Mesenchymal stem cell (in vitro differentiated cells and primary cell): Measurements from ENCODE around the gene C2orf72.
"Not testable (repeated sequence)": the region's sequence is repeated elsewhere in the genome, so short reads cannot be mapped to it uniquely, and the experiment has no call there.

Experiments
- DNase-seq: peaks from one replicate; pipeline ENCODE4 v3.0.0-alpha.2; 2013
- H2AFZ ChIP-seq: one replicate; pipeline ENCODE4 v1.6.1; 2013; ENCODE audit warnings: low read depth, mild to moderate bottlenecking, control low read depth, inconsistent platforms, low read length, moderate library complexity
- H2AK5ac ChIP-seq: 2 replicates; pipeline ENCODE4 v1.6.1; 2013; ENCODE audit warnings: low read length, moderate library complexity, mild to moderate bottlenecking, inconsistent platforms; ENCODE audit not compliant: severe bottlenecking
- H2BK120ac ChIP-seq: one replicate; pipeline ENCODE4 v1.6.1; 2013; ENCODE audit warnings: low read depth, mild to moderate bottlenecking, inconsistent platforms, low read length, moderate library complexity
- H2BK12ac ChIP-seq, 2 experiments: one replicate each; pipeline ENCODE4 v1.6.1; 2013; ENCODE audit warnings: inconsistent platforms in 2 of 2, low read length in 2 of 2, mild to moderate bottlenecking in 2 of 2, moderate library complexity in 2 of 2, control low read depth in 1 of 2
- H2BK15ac ChIP-seq: one replicate; pipeline ENCODE4 v1.6.1; 2013; ENCODE audit warnings: mild to moderate bottlenecking, low read depth, inconsistent platforms; ENCODE audit not compliant: poor library complexity, severe bottlenecking
- H2BK5ac ChIP-seq: 2 replicates; pipeline ENCODE4 v1.6.1; 2013; ENCODE audit warnings: low read depth, mild to moderate bottlenecking, low read length, control low read depth, inconsistent platforms; ENCODE audit not compliant: poor library complexity, severe bottlenecking
- H3K14ac ChIP-seq, 2 experiments: one replicate each; pipeline ENCODE4 v1.6.1; 2013; ENCODE audit warnings: inconsistent platforms in 2 of 2, low read length in 2 of 2, control low read depth in 1 of 2, mild to moderate bottlenecking in 1 of 2, moderate library complexity in 1 of 2
- H3K18ac ChIP-seq, 2 experiments: one replicate each; pipeline ENCODE4 v1.6.1; 2013; ENCODE audit warnings: inconsistent platforms in 2 of 2, low read length in 2 of 2, control low read depth in 1 of 2, low read depth in 1 of 2, mild to moderate bottlenecking in 1 of 2
- H3K23ac ChIP-seq, 2 experiments: one replicate each; pipeline ENCODE4 v1.6.1; 2013; ENCODE audit warnings: inconsistent platforms in 2 of 2, low read length in 2 of 2, mild to moderate bottlenecking in 2 of 2, moderate library complexity in 2 of 2, control low read depth in 1 of 2
- H3K27ac ChIP-seq: 2 replicates; pipeline ENCODE4 v1.5.1; 2013; ENCODE audit warnings: mild to moderate bottlenecking, moderate library complexity, low read length, control low read depth, inconsistent platforms; ENCODE audit not compliant: poor library complexity, severe bottlenecking
- H3K27me3 ChIP-seq, 2 experiments: 2 replicates each; pipeline versions ENCODE4 v1.6.1 to v1.7.0; 2013; ENCODE audit warnings: low read length in 2 of 2, mild to moderate bottlenecking in 2 of 2, moderate library complexity in 2 of 2, control low read depth in 1 of 2, inconsistent platforms in 1 of 2; ENCODE audit not compliant: control insufficient read depth in 1 of 2, insufficient read depth in 1 of 2
- H3K36me3 ChIP-seq, 2 experiments: 2 replicates each; pipeline versions ENCODE4 v1.6.1 to v1.7.0; 2013; ENCODE audit warnings: low read length in 2 of 2, control low read depth in 1 of 2, inconsistent platforms in 1 of 2, low read depth in 1 of 2, mild to moderate bottlenecking in 1 of 2; ENCODE audit not compliant: insufficient read depth in 2 of 2, control insufficient read depth in 1 of 2
- H3K4ac ChIP-seq, 2 experiments: one replicate each; pipeline ENCODE4 v1.6.1; 2013; ENCODE audit warnings: inconsistent platforms in 2 of 2, low read length in 2 of 2, mild to moderate bottlenecking in 2 of 2, moderate library complexity in 2 of 2, control low read depth in 1 of 2, low read depth in 1 of 2
- H3K4me1 ChIP-seq: 2 replicates; pipeline ENCODE4 v1.6.1; 2013; ENCODE audit warnings: low read depth, low read length, control low read depth; ENCODE audit not compliant: control insufficient read depth, insufficient read depth
- H3K4me2 ChIP-seq: 2 replicates; pipeline ENCODE4 v1.6.1; 2013; ENCODE audit warnings: low read length, mild to moderate bottlenecking, inconsistent platforms; ENCODE audit not compliant: poor library complexity, severe bottlenecking
- H3K4me3 ChIP-seq, 2 experiments: 2 replicates each; pipeline versions ENCODE4 v1.5.1 to v1.7.0; 2013; ENCODE audit warnings: low read length in 2 of 2, mild to moderate bottlenecking in 2 of 2, control low read depth in 1 of 2, low read depth in 1 of 2; ENCODE audit not compliant: insufficient read depth in 1 of 2
- H3K79me1 ChIP-seq: replicated peaks from 2 replicates; pipeline ENCODE4 v1.6.1; 2013; ENCODE audit warnings: mild to moderate bottlenecking, control low read depth, low read length, inconsistent platforms; ENCODE audit not compliant: poor library complexity, severe bottlenecking
- H3K9ac ChIP-seq: 2 replicates; pipeline ENCODE4 v1.7.0; 2013; ENCODE audit warnings: mild to moderate bottlenecking, low read length, moderate library complexity
- H3K9me3 ChIP-seq: 2 replicates; pipeline ENCODE4 v1.7.0; 2013; ENCODE audit warnings: mild to moderate bottlenecking, low read length; ENCODE audit not compliant: control insufficient read depth
- H4K8ac ChIP-seq: one replicate; pipeline ENCODE4 v1.6.1; 2013; ENCODE audit warnings: inconsistent platforms, mild to moderate bottlenecking, low read length, moderate library complexity
- H4K91ac ChIP-seq: one replicate; pipeline ENCODE4 v1.6.1; 2013; ENCODE audit warnings: mild to moderate bottlenecking, low read length, inconsistent platforms
- WGBS: methylation state at CpG from one replicate; pipeline ENCODE4 v1.1.7; 2013; ENCODE audit warnings: mixed read lengths; 5-methylcytosine and 5-hydroxymethylcytosine counted together

Gene C2orf72

DNA sequence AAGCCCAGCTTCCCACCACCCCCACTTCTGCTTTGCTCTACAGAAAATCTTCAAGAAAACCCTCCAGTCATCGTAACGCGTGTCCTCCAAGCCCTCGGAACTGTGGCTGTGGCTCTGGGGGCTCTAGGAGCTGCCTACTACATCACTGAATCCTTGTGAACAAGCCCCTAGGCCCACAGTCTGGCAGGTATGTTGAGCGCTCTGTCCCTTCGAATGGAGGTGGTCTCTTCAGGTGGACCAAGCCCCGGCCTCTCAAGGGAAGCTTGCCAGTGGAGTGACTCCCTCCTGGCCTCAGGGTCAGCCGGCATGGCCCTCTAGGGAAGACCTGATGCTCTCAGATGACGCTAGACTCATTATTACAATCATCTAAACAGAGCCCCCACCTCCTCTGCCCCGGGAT, 34.7 kb upstream of the C2orf72 start:
- WGBS: 96% methylated on average over 9 of the region's 10 CpGs
- H3K23ac ChIP-seq: no peak overlapping the region
- no peak overlapping the region for H3K4me2 ChIP-seq

DNA sequence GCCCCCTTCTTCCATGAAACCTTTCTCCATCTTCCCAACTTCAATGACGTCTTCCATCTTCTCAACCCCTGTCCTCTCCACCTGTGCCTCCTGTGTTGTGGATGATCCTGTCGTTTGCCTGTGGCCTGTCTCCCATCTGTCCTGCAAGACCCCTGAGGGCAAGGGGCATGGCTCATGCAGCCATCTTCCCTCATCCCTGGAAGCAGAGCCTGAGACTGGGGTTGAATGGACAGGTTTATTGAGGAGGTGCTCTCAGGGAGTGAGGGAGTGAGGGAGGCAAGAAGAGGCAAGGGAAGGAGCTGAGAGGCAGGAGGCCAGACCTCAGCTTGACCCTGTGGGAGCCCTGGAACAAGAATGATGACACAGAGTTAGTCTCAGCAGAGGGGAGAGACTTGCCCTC, 34.1 kb upstream of the C2orf72 start:
- Histone ChIP-seq H3K4me2 (no peak overlapping the region), H3K27ac (no peak overlapping the region), H3K9me3 (no peaks in the 10 kb centered on the region), H3K23ac (no peak overlapping the region), H2BK5ac (no peak overlapping the region), H4K91ac (no peak overlapping the region), H2BK15ac (no peak overlapping the region), H3K4ac (no peak overlapping the region), H2BK12ac (no peak overlapping the region), H3K14ac (no peak overlapping the region), H3K4me3 (no peak overlapping the region), H4K8ac (no peak overlapping the region), H3K9ac (no peak overlapping the region), H2AFZ (no peak overlapping the region), H2BK120ac (no peak overlapping the region), H3K4me1 (no peaks in the 10 kb centered on the region), H3K36me3 (no peaks in the 10 kb centered on the region), H2AK5ac (no peak overlapping the region), H3K18ac (no peak overlapping the region), H3K79me1 (no peaks in the 10 kb centered on the region), H3K27me3 (peaks cover 68 to 76% of the 10 kb centered on the region in 2 experiments)
- 84% methylated on average over 2 of the region's 2 CpGs for WGBS
- DNase-seq: no peak

More for the DNA sequence above, 34.7 kb upstream of the C2orf72 start:
- no peaks in the 10 kb centered on the region for H3K4me1 ChIP-seq
- no peak overlapping the region for H3K4ac ChIP-seq
- H2AK5ac ChIP-seq: no peak overlapping the region
- H3K79me1 ChIP-seq: no peaks in the 10 kb centered on the region
- H2BK15ac ChIP-seq: no peak overlapping the region
- no peaks in the 10 kb centered on the region for H3K36me3 ChIP-seq
- peaks cover 68 to 76% of the 10 kb centered on the region in 2 experiments for H3K27me3 ChIP-seq
- no peak overlapping the region for H3K4me3 ChIP-seq
- no peak overlapping the region for H4K91ac ChIP-seq
- no peak overlapping the region for H3K14ac ChIP-seq
- DNase-seq: no peak
- H3K9me3 ChIP-seq: no peaks in the 10 kb centered on the region
- no peak overlapping the region for H4K8ac ChIP-seq
- H2BK120ac ChIP-seq: no peak overlapping the region
- H3K9ac ChIP-seq: no peak overlapping the region
- H2AFZ ChIP-seq: no peak overlapping the region
- no peak overlapping the region for H2BK12ac ChIP-seq
- H3K18ac ChIP-seq: no peak overlapping the region
- H2BK5ac ChIP-seq: no peak overlapping the region
- H3K27ac ChIP-seq: no peak overlapping the region

DNA sequence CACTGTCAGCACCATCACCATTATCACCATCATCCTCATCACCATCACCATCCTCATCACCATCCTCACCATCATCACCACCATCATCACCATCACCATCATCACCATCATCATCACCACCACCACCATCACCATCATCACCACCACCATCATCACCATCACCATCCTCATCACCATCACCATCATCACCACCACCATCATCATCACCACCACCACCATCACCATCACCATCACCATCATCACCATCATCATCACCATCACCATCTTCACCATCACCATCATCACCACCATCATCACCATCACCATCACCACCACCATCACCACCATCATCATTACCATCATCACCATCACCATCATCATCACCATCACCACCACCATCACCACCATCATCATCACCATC, 32.4 kb upstream of the C2orf72 start:
- H2BK12ac ChIP-seq, H4K91ac ChIP-seq, DNase-seq, H2BK15ac ChIP-seq, H3K4me3 ChIP-seq, H3K9ac ChIP-seq, H2BK5ac ChIP-seq, H2AFZ ChIP-seq, H3K14ac ChIP-seq, H3K9me3 ChIP-seq, H3K27ac ChIP-seq, H3K4ac ChIP-seq, H2AK5ac ChIP-seq, H3K18ac ChIP-seq, H3K23ac ChIP-seq, H2BK120ac ChIP-seq, H3K4me1 ChIP-seq, H3K79me1 ChIP-seq, H3K4me2 ChIP-seq, H3K36me3 ChIP-seq, H4K8ac ChIP-seq: not testable (repeated sequence)
- peaks cover 69 to 77% of the 10 kb centered on the region in 2 experiments for H3K27me3 ChIP-seq

DNA sequence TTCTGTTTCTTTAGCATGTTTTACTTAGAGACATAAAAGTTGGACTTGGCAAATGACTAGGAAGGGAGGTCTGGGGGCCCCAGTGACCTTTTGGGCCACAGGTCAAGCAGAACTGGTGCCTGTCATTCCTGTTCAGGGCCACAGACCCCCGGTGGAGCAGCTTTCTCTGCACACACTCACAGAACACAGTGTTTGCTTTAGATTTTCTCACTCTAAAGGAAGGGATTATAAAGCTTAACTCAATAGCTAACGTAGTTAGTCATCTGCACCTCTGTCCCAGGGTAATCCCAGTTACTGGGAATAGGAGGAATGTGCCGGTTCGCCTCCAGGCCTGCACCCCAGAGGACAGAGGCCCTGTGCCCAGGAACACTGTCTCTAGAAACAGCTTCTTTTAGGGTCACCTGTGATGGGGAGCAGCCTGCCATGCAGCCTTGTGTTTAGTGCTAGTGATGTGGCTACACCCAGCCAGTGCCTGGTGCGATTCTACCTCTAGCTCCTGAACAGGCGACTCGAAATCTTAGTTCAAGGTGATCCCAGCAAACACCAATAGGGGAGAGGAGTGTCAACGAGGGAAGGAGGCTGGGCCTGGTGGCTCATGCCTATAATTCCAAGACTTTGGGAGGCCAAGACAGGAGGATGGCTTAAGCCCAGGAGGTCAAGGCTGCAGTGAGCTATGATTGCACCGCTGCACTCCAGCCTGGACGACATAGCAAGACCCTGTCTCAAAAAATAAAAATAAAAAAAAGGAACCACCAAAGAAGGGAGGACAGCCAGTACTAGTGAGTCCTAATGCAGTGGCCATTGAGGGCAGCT, 29.8 kb upstream of the C2orf72 start:
- H3K4me2 ChIP-seq: no peak overlapping the region
- H2AFZ ChIP-seq: no peak overlapping the region
- H2BK12ac ChIP-seq: no peak overlapping the region
- DNase-seq: no peak
- H3K27me3 ChIP-seq: peaks cover 65 to 72% of the 10 kb centered on the region in 2 experiments
- H2BK120ac ChIP-seq: no peak overlapping the region
- H3K4ac ChIP-seq: no peak overlapping the region
- H4K91ac ChIP-seq: no peak overlapping the region
- no peak overlapping the region for H2AK5ac ChIP-seq
- no peaks in the 10 kb centered on the region for H3K36me3 ChIP-seq
- 59% methylated on average over 7 of the region's 10 CpGs for WGBS
- H2BK5ac ChIP-seq: no peak overlapping the region
- peak overlapping the region in 1 of 2 experiments; percentile 6 for H3K14ac ChIP-seq
- H2BK15ac ChIP-seq: no peak overlapping the region
- no peaks in the 10 kb centered on the region for H3K9me3 ChIP-seq
- no peaks in the 10 kb centered on the region for H3K4me1 ChIP-seq
- H3K9ac ChIP-seq: no peak overlapping the region
- no peak overlapping the region for H3K4me3 ChIP-seq
- no peak overlapping the region for H3K23ac ChIP-seq
- no peak overlapping the region for H3K18ac ChIP-seq
- H3K27ac ChIP-seq: no peak overlapping the region
- H4K8ac ChIP-seq: no peak overlapping the region
- H3K79me1 ChIP-seq: no peaks in the 10 kb centered on the region
